HG03432 (cell line): ENCODE data around the gene ORM1.
A peak's percentile ranks its signal among the peaks of the same experiment; 100 is the strongest.

Source experiments
- ATAC-seq: cut with Tn5 transposase; IDR thresholded peaks from one replicate; pipeline ENCODE4 v1.9.1; 2021; ENCODE audit warnings: mild to moderate bottlenecking, moderate library complexity; ENCODE audit not compliant: unreplicated experiment

The ORM1 gene

GRCh38 chr9:114361542-114361941 is 38.6 kb downstream of the ORM1 start:
- no peak for ATAC-seq

GRCh38 chr9:114362394-114362793 is 39.5 kb downstream of the ORM1 start:
- ATAC-seq: no peak

DNA sequence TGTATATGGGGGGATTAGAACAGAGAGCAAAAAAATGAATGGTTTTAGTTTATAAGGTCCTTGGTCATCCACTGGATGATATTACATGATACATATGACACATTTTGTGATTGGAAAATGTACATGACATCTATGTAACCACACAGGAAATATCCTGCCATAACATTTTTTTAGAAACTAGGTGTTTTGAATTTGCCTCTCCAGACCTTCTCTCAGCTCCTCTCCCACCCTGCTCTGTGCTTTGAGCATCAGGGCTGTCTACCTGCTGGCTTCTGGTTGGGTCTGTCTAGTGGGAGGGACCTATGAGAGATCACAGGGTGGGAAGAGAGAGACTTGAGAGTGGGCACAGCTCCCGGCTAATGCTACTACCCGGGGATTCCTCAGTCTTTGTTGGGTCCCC is 40.5 kb downstream of the ORM1 start:
- no peak for ATAC-seq

DNA sequence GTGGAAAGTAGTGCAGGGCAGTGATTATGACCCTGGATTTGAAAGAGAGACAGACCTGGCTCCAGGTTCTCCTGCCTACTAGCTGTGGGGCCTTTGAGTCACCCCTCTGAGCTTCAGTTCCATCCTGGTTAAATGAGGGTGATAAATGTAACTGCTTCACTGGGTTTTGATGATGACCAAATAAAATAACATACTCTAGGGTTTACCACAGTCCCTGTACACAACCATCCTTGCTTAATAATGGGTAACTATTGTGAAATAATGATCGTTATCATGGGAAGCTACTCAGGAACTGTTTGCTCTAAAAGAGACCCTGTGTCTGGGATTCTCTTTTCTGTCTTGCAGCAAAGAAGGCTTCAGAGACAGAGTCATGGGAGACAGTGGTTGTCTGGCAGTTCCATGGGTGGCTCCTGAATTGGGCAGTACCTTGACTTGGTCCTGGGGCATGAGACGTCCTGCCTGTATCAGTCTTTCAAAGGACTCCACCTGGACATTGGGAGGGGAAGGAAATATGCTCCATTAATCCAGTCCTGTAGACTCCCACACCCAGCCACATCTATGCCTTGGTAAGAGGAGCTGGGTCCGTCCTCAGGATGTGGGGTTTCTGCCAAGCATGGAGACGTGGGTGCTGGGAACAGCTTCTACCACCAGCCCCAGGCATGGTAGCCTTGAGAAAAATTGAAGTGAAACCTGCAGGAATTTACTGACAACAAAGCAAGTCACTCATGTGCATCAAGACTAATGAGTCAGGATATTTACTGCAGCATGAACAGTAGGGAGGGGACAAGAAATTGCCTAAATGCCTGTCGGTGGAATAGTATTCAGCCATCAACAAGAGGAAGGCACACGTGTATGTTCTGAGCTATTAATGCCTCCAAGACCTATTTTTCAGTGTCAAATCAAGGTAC is 41.5 kb downstream of the ORM1 start:
- ATAC-seq: no peak

DNA sequence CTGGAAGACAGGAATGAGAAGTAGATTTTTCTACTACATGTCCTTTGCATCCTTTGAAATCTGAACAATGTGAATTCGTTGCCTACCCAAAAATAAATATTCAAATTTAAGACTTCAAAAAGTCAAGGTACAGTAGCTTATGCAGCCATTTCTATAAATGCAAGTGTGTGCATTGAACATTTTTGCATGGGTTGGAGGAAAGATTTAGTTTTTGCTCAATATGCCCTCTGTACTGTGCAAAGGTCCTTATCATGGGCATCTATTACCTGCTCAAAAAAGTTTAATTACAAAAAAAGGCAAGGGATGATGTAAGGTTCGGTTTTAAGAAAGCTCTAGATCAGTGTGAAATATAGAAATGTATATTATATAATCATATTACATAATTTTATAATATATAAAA is 42.3 kb downstream of the ORM1 start:
- ATAC-seq: no peak

DNA sequence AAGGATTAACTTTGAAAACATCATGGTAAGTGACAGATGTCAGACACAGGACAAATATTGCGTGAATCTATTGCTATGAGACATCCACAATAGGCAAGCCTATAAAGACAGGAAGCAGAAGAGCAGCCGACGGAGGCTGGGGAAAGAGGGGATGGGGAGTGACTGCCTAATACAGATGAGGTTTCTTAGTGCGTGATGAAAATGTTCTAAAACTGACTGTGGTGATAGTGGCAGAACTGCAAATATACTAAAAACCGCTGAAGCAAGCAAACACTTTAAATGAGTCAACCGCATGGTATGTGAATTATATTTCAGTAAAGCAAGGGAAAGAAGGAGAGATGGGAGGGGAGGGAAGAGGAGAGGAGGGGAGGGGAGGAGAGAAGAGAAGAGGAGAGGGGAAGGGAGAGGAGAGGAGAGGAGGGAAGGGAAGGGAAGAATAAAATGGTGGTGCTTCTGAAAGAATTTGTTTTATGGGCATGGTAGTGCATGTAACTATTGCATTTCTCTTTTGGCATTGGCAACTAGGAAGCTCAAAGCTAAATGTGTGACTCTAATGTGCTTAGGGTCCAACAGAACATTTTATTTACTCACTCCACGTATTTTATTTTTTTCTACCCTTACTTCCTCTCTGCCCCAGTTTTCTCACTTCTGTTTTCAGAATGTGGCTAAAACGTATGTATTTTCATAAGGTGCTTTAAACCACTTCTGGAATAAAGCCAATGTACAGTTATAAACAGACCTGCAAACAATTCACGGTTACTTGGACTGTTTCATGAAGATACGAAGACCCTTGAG is 43.6 kb downstream of the ORM1 start:
- peak; percentile 62 for ATAC-seq

GRCh38 chr9:114367366-114367765 is 44.5 kb downstream of the ORM1 start:
- no peak for ATAC-seq

- ATAC-seq: no peak
Observed at GRCh38 chr9:114367772-114368569, 45.1 kb downstream of the ORM1 start.

DNA sequence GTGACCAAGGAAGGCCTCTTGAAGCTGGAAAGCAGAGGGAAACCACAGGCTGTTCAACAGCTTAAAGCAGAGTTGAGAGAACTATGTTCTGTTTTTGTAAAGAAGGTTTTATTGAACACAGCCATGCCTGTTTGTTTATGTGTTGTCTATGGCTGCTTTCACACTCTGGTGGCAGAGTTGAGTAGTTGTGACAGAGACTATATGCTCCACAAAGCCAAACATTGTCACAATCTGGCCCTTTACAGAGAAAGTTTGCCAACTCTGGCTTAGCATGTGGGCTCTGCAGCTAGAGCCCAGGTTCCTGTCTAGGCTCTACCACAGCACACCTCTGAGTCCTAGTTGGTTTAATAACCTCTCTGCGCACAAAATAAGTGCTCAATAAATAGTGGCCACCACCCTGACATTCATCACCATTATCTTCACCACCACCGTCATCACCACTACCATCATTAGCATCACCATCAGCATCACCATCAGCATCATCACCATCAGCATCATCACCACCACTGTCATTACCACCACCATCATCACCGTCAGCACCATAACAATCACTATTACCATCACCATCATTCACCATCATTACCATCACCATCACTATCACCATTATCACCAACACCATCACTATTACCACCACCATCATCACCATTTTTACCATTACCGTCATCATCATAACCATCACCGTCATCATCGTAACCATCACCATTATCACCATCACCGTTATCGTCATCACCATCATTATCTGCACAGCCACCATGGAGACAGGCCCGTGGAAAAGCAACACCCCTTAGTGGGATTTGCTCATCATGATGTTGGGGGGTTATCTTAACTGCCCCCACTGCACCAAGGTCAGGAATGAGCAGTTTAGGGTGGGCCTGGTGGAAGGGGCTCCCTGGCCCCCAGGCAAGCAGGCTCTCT is 46.6 kb downstream of the ORM1 start:
- no peak for ATAC-seq

DNA sequence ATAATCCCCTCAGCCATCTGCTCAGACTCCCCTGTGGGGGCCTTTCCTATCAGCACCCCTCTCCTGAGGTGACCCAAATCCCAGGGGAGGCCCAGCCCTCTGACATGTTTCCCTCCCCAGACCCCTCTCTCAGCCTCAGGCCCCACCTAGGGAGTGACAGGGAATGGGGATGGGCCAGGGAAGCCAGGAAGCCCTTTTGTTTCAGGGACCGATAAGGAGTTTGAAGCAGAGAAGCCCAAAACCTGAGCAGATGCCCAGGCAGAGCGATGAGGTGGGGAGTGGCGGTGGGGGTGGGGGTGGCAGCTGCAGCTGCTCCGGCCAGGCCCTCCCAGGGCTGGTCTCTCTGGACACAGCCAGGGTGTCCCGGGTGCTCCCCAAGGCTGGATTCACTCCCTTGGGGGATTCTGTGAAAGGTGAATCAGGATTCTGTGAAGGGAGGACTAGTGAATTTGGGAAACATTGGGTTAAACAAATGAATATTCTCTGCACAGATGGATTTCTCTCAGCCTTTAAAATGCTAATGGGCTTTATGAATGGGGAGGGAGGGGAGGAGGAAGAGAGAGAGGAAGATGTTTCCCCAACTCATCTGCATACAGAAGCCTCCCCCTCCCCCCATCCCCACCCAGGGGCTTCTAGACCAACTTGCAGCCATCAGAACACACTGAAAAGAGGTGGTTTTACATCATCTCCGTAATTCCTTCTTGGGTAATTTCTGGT is 47.5 kb downstream of the ORM1 start:
- ATAC-seq: no peak

DNA sequence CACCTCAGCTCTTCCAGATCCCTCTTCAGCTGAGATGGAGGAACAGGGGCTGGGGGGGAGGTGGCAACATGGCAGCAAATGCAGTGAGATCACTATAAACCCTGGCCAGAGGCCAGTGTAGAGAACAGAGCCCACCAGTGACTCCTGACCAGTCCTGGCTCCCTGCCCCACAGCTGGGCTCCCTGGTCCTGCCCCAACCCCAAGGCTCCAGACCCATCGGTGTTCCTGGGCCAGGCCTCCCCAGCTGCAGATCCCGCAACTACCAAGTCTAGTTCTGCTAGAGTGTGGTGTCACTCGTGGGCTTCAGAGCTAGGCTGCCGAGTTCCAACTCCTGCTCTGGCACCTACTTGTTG is 48.0 kb downstream of the ORM1 start:
- ATAC-seq: no peak

GRCh38 chr9:114371343-114371944 is 48.5 kb downstream of the ORM1 start:
- ATAC-seq: no peak

DNA sequence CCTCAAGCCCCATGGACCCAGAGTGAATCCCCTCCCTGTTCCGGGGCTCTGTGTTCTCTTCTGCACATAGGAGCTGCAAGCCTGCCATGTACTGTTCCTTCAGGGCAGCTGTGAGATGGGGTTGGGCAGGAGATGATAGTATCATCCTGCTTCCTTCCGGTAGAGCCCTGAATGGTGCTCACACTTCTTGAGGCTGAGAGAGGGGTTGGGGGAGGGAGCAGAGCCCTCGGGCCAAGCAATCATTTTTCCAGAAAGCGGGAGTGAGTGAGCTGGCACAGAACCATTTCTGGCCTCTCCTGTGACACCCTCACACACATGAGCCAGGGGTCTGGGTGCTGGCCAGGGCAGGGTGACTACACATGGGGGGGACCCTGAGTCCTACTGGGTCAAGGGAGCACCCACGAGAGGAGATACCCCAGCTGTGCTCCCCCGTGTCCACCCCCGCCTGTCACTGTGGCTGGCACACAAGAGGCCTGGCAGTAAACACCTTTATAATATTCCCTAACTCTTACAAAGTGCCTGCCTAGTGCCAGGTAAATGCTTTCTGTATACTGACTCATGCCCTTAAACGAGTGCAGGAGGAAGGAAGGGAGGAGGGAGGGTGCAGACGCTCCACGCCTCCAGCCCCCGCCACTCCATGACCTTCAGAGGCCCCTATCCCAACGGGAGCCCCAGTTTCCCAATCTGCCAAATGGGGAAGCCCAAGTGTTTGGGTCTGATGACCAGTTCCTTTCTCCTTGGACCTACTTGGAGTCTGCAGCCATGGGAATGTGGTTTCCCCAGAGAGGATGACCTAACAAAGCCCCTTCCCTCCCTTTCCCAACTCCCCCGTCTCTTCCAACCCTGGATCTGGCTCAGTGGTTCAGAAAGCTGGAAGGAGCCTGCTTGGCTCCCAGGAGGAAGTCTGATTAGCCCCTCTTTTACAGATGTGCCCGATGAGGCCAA is 49.3 kb downstream of the ORM1 start:
- peak; percentile 22 for ATAC-seq

- peak; percentile 95 for ATAC-seq
Observed at GRCh38 chr9:114372921-114373448, 50.1 kb downstream of the ORM1 start.

DNA sequence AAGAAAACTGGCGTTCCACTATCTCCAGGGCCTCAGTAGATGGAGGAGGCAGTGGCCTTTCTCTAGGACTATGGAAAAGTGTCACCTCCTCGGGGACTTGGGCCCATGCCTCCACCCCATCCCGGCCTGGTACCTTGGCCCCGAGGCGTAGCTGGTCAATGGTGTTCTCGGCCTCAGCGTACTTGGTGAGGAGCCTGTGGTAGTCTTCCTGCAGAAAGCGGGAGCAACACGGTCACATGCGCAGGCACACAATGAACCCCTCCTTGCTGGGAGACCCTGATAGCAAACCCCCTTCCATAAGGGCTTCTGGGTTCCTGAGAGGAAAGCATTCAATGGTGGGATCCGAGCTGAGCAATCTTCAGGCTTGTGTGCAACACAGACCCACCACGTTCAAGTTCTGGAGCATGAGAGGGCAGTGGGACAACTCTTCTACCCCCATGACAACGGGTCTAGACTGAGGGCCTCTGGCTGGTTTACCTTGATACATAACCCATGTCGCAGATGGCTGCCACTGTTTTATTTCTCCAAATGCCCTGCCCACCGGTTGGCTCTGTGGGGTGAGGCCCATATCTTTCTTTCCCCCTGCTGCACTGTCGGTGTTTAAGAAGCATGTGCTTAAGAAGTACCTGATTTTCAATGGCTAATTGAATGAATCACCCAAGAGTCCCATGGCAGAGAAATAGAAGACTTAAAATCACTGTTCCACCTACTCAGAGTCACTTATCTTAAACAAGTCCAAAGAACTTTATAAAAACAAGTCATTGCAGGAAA is 51.2 kb downstream of the ORM1 start:
- ATAC-seq: no peak

- no peak for ATAC-seq
Observed at GRCh38 chr9:114374936-114375335, 52.0 kb downstream of the ORM1 start.
